Stimulated activated CD8-positive, alpha-beta memory T cell treated with anti-CD3 and anti-CD28 coated beads, Interleukin-12 subunit alpha, Interleukin-12 subunit beta, amount 100 ng/mL, for 24 hours (primary cell): ENCODE results near the gene BCL11B.
"Not testable (repeated sequence)": the region's sequence is repeated elsewhere in the genome, so short reads cannot be mapped to it uniquely, and the experiment has no call there.

Experiments used
- DNase-seq: peaks from one replicate; pipeline ENCODE4 v3.0.0-alpha.2; 2020; ENCODE audit errors: extremely low read depth

Gene BCL11B

DNA sequence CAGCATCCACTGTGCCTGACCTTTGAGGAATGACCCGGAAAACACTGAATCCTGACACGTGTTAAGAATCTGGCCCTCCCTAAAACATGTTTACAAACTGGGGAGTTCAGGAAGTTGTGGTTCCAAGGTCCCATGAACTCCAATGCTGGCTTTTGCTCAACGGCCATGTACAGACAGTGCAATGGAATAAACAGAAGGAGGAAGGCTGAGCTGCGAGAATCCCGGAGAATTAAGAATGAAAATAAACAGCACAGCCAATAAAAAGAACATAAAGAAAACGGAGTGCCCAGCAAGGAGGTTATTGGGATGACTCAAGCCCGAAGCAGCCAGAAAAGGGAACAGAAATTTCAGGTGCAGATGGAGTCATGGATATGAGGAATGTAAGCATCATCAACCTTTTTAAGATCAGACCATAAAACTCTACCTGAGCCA is 32.3 kb downstream of the BCL11B start:
- DNase-seq = no peak

DNA sequence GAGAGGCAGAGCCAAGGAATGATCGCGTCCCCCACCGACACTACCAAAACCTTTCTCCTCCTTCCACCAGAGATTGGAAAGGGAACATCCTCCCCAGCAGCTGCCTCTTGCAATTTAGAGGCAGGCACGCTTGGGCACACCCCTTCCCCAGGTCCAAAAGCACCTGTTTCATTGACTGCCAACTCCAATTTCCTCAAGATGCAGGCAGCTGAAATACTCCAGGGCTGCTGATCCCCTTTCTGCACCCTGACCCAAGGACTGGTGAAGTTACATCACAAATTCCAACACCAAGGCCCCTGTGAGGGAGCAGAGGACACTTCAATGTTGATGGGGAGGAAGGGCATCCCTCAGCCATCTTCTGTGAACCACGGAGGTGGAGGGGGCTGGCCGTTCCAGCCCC is 33.8 kb downstream of the BCL11B start:
- DNase-seq = no peak

DNA sequence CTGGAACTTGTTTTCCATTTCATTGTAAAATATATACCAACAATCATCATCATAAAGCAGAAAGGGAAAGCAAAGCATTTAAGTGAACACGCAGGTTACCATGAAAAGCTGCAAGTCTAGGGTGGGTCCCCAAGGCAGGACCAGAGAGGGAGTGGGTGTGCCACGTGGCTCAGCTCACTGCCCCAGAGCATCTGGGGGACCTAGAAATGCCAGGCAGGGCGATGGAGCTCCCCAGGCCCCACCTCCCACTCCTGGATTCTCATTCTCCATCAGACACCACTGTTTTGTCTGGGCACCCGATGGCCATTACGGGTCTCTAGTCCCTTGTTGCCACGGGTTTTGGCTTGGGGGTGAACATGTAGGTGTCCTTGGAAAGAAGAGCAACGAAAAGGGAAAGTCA is 34.7 kb downstream of the BCL11B start:
- no peak for DNase-seq

DNA sequence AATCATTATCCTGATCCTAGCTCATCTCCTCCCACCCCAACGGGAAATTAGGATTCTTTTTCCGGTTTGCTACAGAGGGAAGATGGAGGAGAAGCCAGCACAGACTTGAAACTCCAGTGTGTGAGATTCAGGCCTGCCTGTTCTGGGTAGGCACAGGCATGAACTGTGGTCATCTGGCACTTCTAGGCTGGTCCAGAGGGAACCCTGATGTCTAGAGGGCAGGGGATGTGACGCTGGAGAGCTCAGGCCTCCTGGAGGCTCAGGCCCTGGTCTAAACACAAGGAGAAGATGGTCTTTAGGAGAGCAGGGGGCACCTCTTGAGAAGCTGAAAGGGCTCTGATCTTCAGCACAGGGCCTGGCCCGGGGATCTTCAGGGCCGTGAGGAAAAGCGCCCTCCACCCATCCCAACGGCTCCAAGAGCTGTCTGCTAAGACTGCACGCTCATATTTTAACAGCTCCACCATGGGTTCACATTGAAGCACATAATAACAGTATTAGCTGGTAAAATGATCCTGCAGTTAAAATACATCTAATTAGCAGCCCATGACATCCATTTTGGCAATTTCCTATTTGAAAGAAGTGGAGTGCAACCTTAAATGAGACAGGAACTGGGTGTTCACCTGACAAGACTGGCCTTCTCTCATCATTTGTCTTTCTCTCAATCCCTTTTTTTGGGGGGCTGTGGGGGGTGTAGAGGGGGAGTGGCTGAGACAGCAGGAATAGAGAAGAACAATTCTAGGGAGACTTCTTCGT is 35.4 kb downstream of the BCL11B start:
- DNase-seq = no peak

DNA sequence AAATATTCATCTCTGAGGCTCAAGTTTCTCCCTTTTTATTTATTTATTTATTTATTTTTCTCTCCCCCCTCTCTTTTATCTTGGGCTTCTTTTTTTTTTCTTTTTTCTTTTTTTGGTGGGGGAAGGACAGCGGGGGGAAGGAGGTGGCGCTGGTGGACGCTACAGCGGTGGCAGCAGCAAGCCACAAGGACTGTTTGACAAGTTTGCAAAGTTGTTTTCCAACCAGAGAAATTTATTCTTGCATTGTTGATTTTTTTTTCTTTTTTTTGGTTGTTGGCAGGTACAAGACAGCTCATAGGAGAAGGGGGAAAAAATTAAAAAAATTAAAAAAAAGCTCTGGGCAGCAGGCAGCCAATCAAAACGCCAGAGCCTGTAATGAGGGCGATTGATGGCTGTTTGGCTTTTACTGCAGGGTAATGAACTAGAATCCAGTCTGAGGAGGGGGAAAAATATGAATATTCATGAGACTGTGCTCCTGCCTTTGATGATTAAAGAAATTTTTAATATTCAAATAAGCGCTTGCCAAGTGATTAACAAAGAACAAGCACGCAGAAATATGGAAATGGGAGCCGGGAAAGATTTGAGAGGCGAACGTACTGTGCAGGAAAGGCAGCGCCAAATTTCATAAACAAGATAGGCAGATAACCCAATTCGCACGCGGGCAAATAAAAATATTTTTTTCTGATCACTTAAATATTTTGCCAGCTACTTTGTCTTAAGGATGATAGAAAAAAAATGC is 36.2 kb downstream of the BCL11B start:
- DNase-seq = no peak

DNA sequence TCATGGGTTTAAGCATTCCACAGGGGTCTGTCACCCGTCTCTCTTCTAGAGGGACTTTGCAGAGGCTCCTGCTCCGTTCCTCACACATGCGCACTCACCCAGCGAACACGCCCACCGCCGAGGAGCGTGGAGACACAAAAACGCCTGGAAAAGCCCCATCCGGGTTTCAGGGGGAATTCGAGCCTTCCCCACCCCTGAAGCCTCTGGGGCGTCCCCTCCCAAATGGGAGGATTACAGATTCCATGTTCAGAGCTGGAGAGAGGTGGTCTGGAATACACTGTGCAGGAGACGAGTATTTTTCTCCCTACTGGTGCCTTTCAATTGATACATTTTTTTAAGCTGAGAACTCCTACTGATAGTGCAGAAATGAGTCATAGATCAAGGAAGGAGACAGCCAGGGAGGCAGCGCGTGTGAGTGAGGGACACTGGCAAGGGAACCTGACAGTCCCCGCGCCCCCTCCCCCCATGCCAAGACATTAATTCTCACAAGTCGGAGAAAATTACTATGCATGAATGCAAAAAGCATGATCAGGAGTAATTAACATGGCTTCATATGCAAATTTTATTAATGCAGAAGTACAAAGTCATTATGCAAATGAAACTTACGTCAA is 36.9 kb downstream of the BCL11B start:
- DNase-seq = peak; percentile 60

DNA sequence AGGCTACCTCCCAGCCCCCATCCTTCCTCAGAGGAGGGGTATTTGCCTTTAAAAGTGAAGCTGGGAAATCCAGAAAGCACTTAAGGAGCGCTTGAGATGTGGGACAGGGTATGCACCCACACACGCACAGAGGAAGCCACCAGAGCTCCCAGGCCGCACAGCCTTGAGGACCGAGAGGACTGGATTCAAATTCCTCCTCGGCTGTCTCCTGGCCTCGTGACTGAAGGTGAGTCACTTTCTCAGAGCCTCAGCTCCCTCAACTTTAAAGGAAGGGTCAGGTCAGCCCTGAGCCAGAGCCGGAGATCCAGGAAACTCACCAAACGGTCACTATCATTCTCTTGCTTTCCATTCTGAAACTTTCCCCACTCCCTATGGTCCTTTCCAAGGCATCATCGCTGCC is 37.6 kb downstream of the BCL11B start:
- no peak for DNase-seq

DNA sequence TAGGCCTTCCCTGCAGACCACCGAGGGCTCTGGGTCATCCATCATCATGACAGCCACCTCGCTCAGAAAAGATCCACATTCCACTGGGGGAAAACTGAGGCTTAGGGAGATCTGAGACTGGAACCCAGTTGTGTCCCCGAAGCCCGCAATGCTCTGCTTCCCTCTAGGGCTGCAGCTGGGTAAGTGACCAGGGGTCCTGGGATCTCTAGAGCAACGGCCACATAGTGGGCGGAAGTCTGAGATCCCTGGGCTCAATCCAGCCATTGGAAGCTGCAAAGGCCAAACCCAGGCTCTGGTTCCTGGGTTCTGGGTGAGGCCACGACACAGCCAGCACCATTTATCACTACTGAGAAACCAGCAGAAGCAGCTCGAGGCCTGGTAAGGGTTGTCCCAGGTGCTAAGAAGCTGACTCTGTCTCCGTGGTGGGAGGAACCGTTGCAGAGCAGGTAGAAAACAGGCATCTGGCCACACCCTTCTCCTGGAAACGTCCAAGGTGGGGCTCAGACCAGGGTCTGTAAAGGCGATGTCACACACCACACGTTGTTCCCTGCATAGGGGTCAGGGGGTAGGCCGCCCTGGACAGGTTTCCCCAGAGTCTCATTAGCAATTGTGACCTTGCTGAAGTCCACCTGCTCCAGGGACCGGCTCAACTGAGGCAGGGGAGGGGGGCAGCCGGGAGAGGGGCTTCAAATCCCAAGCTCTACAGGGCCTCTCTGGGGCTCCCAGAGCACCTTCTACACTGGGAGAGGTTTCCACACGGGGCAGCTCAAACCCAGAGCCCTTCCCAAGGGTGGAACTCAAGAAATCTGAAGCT is 38.6 kb downstream of the BCL11B start:
- no peak for DNase-seq

DNA sequence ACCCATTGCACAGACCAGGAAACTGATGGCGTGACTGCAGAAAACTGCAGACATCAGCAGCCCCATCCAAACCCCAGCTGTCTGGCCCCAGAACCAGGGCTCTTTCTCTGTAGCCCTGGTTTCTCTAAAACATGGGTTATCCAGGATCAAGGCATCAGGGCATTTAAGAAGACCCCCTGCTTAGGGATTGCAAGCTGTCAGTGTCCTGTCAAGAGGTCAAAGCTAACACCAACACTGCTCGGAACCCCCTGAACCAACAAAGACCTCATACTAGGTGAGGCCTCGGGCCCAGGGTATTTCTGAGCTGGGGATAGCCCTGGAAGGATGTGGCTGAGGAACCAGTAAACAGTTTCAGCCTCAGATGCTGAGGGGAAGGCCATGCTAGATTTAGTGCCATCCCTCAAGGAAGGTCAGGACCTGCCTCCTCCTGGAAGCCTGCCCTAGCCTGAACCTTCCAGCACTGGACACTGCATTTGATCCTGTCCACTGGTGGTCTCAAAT is 39.2 kb downstream of the BCL11B start:
- DNase-seq = no peak

DNA sequence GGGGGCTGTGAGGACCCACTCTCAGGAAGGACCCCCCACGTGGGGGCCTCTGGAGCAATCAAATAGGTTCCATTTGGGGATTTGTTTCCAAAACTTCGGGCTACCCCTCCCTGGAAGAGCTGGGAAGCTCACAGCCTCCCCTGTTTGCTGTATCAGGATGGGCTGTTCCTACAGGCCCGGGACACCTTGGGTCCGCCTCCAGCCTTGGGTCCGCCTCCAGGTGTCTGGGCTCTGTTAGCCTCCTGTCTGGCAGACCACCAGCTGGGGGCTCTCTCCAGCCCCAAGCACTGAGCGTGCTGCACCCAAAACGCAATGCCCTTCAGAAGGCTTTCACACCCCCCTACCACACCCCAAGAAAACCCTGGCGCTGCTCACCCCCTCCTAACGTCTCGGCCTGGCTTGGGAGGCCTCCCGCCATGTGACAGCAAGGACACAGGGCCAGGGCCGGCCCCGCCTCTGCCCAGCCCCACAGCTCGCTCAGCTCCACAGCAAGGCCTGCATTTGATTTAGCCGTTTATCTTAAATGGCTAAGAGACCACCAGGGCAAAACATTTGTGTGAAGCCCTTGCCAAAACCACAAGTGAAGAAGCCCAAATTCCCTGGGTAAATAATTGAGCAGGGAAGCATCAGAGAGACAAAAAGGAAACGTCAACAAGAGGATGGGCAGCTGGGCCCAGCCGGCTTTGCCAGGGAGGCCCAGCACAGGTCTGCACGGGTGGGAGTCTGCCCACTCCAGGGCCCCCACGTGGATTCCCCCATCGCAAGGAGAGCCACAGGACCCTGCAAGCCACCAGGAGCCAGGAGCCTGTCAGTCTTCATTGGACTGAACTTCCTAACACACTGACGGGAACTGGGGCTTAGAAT is 39.9 kb downstream of the BCL11B start:
- DNase-seq = no peak

DNA sequence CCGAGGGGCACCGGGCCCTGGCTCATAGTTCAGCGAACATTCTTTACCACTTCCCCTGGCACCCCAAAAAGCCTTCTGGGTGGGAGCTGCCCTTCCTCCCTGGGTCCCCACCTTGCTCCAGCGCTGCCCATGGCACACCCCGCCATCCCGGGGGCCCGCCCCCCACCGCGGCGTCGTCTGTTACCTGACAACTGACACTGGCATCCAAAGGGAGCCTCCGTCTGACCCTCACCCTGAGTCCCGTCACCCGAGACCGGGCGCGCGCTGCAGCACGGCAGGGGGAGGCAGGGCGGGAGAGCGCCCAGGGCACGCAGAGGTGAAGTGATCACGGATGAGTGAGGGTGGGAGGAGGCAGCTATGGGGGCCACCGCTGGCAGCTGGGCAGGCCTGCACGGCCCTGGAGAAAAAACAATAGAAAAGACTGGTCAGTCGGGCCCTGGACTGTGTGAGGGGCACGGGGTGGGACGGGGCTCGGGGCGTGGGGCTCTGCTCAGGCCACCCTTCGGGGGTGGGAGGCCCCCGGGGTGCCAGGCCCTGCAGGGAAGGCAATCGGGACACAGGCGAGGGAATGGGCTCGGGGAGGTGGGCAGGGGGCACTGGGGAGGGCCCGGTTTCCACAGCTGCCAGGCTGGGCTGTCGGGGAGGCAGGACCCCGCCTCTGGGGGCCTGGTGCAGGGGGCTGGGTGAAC is 40.7 kb downstream of the BCL11B start:
- no peak for DNase-seq

DNA sequence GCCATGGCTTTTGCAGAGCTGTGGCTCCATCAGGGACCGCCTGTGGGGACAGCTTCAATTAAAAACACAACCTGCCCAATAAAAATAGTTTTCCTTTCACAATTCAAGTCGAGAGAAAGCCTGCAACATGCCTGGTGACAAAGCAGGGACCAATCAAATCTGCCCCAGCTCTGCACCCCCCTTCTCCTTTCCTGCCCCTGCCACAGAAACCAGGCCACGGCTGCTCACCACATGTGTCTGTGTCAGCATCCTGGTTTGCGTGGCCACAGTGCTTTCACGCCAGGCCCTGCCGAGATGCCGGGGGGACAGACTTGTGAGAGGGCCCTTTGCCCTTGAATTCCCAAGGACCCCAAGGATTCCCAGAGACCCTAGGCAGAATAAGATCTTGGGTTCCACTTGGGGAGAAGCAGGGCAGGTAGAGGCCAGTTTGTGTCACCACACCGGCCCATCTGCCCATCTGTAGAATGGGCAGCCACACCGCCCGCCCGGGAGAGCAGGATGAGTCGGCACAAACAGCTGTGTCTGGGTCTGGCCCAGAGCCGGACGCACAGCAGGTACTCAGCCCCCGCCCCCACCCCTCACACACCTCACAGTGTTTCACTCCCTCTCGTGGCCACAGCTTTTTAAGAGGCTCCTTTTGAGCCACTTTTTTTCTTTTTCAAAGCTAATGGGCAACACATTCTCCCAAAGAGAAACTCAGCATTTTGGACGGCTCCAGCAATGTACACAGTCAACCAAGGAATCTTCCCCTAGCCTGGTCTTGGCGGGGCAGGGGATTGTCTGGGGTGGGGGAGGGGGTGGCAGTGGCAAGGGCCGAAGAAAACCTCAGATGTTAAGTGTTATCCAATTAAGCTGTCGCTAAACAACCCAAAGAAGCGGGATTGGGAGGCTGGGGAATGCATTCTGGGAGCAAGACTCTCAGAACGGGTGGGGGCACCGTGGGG is 41.5 kb downstream of the BCL11B start:
- no peak for DNase-seq

DNA sequence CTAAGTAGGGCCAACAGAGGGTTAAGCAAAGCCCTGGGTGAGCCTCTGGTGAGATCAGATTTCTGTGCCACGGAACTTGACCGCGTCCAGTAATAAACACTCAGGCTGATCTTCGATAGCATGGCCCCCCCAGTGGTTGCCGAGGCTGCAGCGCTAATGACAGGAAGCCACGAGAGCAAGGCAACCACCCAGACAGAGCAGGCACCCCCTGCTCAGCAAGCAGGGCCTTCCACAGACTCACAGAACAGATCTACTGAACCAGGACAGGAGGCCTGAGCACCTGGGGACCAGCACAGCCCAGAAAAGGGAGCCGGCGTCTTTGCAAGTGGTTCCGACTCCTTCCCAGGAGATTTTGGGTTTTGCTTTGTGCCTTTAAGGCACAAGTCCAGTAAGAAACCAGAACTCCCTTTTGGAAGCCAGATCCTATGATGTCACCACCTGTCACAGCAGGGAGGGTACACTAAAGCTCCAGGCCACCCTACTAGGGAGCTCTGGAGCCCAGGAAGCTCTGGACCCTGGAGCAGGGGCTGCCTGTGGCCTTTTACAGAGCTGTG is 42.3 kb downstream of the BCL11B start:
- DNase-seq = no peak

DNA sequence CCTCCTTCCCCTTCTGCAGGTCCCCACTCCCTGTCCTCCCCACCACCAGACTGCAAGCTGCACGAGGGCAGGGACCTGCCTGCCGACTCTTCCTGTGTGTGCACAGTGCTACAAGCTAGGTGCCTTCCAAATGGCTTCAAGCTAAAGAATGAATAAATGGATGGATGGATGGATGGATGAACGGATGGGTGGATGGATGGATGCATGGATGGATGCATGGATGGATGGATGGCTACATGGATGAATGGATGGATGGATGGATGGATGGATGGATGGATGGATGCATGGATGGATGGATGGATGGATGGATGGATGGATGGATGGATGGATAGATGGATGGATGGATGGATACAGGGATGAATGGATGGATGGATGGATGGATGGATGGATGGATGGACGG is 43.2 kb downstream of the BCL11B start:
- not testable (repeated sequence) for DNase-seq

DNA sequence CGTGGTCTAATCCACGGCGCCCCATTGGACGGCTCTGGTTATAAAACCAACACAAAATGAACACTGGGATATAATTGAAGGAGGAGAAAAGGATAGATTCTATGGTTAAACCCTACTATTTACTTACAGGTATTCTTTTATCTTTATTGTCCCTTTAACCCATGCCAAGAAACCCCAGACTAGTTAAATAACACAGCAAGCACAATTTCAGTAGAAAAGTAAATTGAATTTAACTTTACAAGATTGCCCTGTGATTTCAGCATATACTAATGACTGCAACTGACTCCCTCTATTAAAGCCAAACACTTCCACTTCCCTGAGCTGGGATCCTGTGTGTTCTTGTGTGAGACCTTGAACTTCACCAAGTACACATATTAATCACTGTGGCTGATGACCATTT is 45.3 kb downstream of the BCL11B start:
- no peak for DNase-seq

DNA sequence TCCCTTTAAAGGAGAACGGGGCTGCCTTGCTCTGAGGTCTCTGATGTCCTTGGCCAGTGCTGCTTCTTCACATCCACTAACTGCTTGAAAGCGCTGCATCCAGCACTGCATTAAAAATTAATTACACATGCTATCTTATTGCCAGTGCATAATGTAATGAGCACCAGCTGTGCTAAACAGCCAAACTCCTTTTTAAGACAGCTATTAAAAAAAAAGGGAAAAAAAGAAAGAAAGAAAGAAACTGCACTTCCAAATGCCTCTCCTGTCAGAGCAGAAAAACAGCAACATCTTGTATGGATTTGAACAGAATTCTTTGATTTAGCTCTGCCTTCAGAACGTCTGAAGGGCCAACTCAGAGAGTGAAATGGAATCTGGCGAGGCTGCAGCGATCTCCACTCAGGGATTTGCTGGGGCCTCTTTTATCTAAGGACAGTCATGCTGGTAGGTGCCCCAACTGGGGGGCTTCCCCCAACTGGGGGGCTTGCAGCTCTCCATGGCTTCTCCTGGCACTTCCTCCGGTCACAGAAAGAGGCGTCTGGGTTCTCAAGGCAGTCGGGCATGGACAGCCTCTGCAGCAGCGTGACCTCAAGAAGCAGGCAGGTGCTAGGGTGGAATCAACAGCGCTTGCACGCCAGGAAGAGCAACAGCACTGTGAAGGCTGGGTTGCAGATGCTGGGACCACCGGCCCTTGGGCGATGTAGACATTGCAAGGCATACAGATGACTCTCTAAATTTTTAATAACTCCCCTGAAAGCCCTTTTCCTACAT is 46.4 kb downstream of the BCL11B start:
- DNase-seq = no peak

DNA sequence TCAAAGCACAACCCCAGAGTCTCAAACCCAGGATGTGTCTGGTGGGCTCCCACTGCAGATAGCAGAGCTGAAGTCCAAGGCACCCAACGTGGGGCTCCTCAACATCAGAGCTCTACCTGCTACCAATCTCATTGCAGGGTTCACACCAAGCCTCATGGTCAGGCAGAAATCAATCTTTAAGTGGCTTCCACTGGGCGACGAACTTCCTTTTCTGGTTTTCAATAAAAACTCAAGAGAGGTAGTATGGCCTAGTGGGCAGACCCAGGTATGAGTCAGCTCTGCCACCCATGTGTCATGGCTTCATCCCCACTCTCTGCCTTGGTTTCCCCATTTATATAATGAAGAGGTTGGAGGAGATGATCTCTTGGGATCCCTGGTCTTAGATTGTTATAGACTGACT is 47.0 kb downstream of the BCL11B start:
- no peak for DNase-seq
